Measurements from ENCODE around the gene HDAC1. TPM values are rescaled to one million over a fixed set of nuclear protein-coding genes. Genes with fewer than 3 reads are reported as not detected.
A peak's percentile ranks its signal among the peaks of the same experiment; 100 is the strongest.

HDAC1 gene
- total and polyA plus RNA-seq, 10 of the 15 experiments (the other 5 are each of a cell fraction or from before 2014, with no cell fraction given), result 147 to 331 (median 168) TPM

GRCh38 chr1:32250893-32251716 lies 40.8 kb upstream of the HDAC1 start, which contains the start of gene LCK (continued):
- no peak for TF ChIP-seq MXI1 (IDR thresholded peaks at IDR 0.05; ENCODE audit: low read depth, low read length)
- TF ChIP-seq USF2 (IDR thresholded peaks at IDR 0.05; ENCODE audit: borderline replicate concordance, low read depth, low read length), result no peak
- no peak for TF ChIP-seq TARDBP (IDR thresholded peaks at IDR 0.05; ENCODE audit: borderline replicate concordance)
- TF ChIP-seq ZNF24 (IDR thresholded peaks at IDR 0.05), result no peak
- TF ChIP-seq CHD4 (IDR thresholded peaks at IDR 0.05), result no peak
- TF ChIP-seq SIX5 (IDR thresholded peaks at IDR 0.05; ENCODE audit: low read depth, low read length, severe bottlenecking), result no peak
- no peak for TF ChIP-seq EZH2 (IDR thresholded peaks at IDR 0.05; ENCODE audit: borderline replicate concordance, control insufficient read depth, low read depth, low read length)
- no peak for TF ChIP-seq GATAD2B (conservative IDR thresholded peaks at IDR 0.05; ENCODE audit: low read depth)
- TF ChIP-seq RB1 (IDR thresholded peaks at IDR 0.05; ENCODE audit: borderline replicate concordance), result no peak
- TF ChIP-seq MAX (IDR thresholded peaks at IDR 0.05; ENCODE audit: low read depth, low read length), result peak; percentile 36; the same call in 1 of the 2 replicates
- TF ChIP-seq TAF1 (IDR thresholded peaks at IDR 0.05; ENCODE audit: borderline replicate concordance, low read depth, low read length), result peak; percentile 40; the same call in 1 of the 2 replicates
- TF ChIP-seq HDAC2 (IDR thresholded peaks at IDR 0.05), result no peak
- TF ChIP-seq ZBED1 (IDR thresholded peaks at IDR 0.05; ENCODE audit: borderline replicate concordance), result peak; percentile 33; the same call in 1 of the 2 replicates
- no peak for TF ChIP-seq YY1 (IDR thresholded peaks at IDR 0.05; ENCODE audit: low read depth, low read length)
- no peak for TF ChIP-seq HCFC1 (IDR thresholded peaks at IDR 0.05; ENCODE audit: low read length)
- TF ChIP-seq EGR1 (IDR thresholded peaks at IDR 0.05; ENCODE audit: borderline replicate concordance in 1 of 2, low read depth in 2 of 2, low read length in 2 of 2), result peak in 1 of 2 experiments; percentile 80; a peak in 2 of 3 replicates
- peak; percentile 5; the same call in 1 of the 2 replicates for TF ChIP-seq ZNF592 (IDR thresholded peaks at IDR 0.05)
- peak; percentile 78; the same call in 1 of the 2 replicates for TF ChIP-seq TCF12 (IDR thresholded peaks at IDR 0.05; ENCODE audit: low read depth, low read length)
- peak; percentile 85 for TF ChIP-seq CBFB (IDR thresholded peaks at IDR 0.05; ENCODE audit: low read depth)
- peak; percentile 87 for TF ChIP-seq ZNF687 (IDR thresholded peaks at IDR 0.05)
- no peak for TF ChIP-seq SUZ12 (IDR thresholded peaks at IDR 0.05; ENCODE audit: unreplicated experiment)

All from GM12878 (cell line).